ENCODE data around the gene HOXC13.

DNA sequence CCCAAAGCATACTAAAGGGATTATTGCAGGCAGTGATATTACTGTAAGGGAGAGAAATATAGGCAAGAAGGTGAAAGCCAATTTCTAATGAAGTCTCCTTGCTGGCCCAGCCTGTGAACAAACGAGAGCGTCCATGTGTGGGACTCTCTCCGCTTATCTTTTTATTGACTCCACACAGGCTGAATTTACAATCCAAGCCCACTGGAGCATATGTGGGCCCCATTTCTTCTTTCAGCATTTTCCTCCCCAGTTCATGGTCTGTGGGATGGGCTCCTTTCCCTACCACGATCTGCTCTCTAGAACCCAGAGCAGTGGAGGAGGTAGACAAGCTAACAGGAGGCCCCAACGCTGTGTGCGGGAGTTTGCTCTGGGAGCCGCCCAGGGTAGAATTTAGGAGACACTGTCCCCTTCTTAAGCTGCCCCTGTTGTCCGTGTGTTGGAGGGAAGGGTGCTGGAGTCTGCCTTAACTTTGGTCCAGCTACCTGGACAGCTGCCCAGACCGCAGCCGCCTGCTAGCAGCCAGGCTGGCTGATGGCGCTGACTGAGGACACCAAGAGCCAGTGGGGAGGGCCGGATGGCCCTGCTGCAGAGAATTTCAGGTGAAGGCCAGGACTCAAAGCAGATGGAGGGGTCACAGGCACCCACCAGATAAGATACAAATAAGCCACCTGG is 31.1 kb downstream of the HOXC13 start:
- TF ChIP-seq KLF10 (tag by site-specific recombination; IDR thresholded peaks at IDR 0.05) (no peak), ZNF707 (tag by site-specific recombination; IDR thresholded peaks at IDR 0.05) (no peak), GLIS2 (tag by site-specific recombination; IDR thresholded peaks at IDR 0.05) (no peak; the same call in 1 of the 2 replicates), ZNF311 (tag by site-specific recombination; IDR thresholded peaks at IDR 0.05; ENCODE audit: borderline replicate concordance) (no peak), ZNF239 (tag by site-specific recombination; IDR thresholded peaks at IDR 0.05) (no peak), ZNF274 (IDR thresholded peaks at IDR 0.05; ENCODE audit: low read length) (no peak), ZNF274 (tag by site-specific recombination; IDR thresholded peaks at IDR 0.05; ENCODE audit: borderline replicate concordance) (no peak), ZNF510 (tag by site-specific recombination; IDR thresholded peaks at IDR 0.05; ENCODE audit: insufficient replicate concordance) (no peak), ZNF549 (tag by site-specific recombination; IDR thresholded peaks at IDR 0.05) (no peak), SP2 (tag by site-specific recombination; IDR thresholded peaks at IDR 0.05) (no peak), ZNF335 (tag by site-specific recombination; conservative IDR thresholded peaks at IDR 0.05) (no peak)
- TF ChIP-seq, protein P1, sequence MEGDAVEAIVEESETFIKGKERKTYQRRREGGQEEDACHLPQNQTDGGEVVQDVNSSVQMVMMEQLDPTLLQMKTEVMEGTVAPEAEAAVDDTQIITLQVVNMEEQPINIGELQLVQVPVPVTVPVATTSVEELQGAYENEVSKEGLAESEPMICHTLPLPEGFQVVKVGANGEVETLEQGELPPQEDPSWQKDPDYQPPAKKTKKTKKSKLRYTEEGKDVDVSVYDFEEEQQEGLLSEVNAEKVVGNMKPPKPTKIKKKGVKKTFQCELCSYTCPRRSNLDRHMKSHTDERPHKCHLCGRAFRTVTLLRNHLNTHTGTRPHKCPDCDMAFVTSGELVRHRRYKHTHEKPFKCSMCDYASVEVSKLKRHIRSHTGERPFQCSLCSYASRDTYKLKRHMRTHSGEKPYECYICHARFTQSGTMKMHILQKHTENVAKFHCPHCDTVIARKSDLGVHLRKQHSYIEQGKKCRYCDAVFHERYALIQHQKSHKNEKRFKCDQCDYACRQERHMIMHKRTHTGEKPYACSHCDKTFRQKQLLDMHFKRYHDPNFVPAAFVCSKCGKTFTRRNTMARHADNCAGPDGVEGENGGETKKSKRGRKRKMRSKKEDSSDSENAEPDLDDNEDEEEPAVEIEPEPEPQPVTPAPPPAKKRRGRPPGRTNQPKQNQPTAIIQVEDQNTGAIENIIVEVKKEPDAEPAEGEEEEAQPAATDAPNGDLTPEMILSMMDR (tag by site-specific recombination; IDR thresholded peaks at IDR 0.05) = no peak
- TF ChIP-seq, protein P2, sequence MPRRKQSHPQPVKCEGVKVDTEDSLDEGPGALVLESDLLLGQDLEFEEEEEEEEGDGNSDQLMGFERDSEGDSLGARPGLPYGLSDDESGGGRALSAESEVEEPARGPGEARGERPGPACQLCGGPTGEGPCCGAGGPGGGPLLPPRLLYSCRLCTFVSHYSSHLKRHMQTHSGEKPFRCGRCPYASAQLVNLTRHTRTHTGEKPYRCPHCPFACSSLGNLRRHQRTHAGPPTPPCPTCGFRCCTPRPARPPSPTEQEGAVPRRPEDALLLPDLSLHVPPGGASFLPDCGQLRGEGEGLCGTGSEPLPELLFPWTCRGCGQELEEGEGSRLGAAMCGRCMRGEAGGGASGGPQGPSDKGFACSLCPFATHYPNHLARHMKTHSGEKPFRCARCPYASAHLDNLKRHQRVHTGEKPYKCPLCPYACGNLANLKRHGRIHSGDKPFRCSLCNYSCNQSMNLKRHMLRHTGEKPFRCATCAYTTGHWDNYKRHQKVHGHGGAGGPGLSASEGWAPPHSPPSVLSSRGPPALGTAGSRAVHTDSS (tag by site-specific recombination; IDR thresholded peaks at IDR 0.05) = no peak

Measured in HEK293 (cell line).